HG02943 (cell line): ENCODE measurements around the gene ATM.
"Not testable (repeated sequence)": the region's sequence is repeated elsewhere in the genome, so short reads cannot be mapped to it uniquely, and the experiment has no call there.

ENCODE experiments used
- ATAC-seq: cut with Tn5 transposase; IDR thresholded peaks from one replicate; pipeline ENCODE4 v1.9.1; 2021; ENCODE audit warnings: mild to moderate bottlenecking, low read depth, moderate library complexity; ENCODE audit not compliant: unreplicated experiment

The ATM gene

GRCh38 chr11:108278954-108279353 is 56.1 kb downstream of the ATM start:
- ATAC-seq = no peak

DNA sequence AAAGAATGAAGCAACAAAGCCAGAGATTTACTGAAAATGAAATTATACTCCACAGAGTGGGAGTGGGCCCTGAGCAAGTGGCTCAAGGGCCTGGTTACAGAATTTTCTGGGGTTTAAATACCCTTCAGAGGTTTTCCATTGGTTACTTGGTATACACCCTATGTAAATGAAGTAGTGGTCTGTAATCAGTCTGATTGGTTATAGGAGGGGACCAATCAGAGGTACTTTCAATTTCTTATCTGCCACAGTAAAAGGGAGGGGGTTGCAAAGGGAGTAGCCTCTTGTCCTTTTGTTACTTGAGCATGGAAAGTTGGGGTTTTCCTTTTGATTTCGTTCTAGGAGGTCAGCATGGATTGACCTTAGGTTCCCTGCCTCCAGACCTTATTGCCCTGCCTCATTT is 63.5 kb downstream of the ATM start:
- ATAC-seq = no peak

GRCh38 chr11:108286956-108287355 is 64.1 kb downstream of the ATM start:
- no peak for ATAC-seq

- ATAC-seq = not testable (repeated sequence)
These were observed 66.2 kb downstream of the ATM start for GRCh38 chr11:108289066-108289465.

- ATAC-seq = no peak
These were observed 66.8 kb downstream of the ATM start for GRCh38 chr11:108289699-108290098.

DNA sequence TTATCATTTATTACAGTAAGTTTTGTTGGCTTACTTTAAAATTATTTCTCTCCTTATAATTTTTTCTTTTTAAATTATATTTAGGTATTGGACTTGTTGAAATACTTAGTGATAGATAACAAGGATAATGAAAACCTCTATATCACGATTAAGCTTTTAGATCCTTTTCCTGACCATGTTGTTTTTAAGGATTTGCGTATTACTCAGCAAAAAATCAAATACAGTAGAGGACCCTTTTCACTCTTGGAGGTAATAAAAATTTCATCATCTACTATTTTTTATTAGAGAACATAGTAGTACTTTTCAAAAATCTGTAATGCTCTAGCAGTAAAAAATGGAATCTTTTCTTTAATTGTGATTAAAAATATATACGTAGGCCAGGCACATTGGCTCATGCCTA is 70.4 kb downstream of the ATM start:
- no peak for ATAC-seq

- peak; percentile 79 for ATAC-seq
These were observed 79.4 kb downstream of the ATM start for GRCh38 chr11:108302121-108302785.

DNA sequence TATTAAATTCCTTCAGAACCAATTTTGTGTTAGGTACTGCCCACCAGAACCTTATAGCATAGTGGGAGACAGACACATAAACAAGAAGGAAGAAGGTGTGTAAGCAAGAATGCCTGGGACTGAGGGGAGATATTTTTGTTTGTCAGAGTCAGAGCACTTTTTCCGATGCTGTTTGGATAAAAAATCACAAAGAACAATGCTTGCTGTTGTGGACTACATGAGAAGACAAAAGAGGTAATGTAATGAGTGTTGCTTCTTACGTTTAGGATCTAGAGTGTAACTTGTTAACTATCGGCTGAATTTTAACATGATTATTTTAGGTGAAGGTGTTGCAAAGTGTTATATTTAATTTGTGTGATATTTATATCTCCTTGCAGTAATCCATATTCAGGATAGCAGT is 84.9 kb downstream of the ATM start:
- no peak for ATAC-seq

GRCh38 chr11:108313444-108313843 is 90.6 kb downstream of the ATM start:
- ATAC-seq = no peak

DNA sequence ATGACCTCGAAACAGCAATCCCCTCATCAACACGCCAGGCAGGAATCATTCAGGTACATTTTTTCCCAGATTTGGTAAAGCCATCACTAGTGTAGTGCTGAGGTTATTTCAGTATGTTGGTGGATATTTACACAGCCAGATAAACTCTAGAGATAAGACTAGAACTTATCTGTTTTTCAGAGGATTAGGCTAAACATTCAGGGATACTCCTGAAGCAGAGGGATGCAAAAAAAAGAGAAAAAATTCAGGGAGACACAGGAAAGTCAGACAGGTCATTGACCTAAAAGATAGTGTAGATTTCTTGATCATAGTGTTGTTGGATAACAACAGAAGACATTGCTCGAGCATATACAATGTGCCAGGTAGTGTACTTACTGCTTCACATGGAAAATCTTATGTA is 93.2 kb downstream of the ATM start:
- no peak for ATAC-seq

GRCh38 chr11:108319541-108320145 is 96.8 kb downstream of the ATM start:
- ATAC-seq = no peak

DNA sequence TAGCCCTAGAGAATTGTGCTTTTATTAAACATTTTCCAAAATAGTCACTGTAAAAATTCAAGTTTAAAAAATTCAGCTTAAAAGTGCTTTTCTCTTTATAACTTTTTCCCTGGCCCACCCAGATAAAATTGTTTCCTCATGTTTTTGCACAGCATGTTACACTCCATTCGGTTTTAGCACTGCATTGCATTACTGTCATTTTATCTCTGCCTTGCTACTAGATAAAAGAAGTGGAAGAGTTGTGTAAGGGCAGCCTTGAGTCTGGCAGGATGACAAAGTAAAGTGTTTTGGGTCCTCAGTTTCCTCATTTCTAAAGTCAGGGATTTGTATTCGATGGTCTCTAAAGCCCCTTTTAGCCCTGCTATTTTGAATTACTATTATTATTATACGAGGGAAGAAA is 99.8 kb downstream of the ATM start:
- no peak for ATAC-seq

DNA sequence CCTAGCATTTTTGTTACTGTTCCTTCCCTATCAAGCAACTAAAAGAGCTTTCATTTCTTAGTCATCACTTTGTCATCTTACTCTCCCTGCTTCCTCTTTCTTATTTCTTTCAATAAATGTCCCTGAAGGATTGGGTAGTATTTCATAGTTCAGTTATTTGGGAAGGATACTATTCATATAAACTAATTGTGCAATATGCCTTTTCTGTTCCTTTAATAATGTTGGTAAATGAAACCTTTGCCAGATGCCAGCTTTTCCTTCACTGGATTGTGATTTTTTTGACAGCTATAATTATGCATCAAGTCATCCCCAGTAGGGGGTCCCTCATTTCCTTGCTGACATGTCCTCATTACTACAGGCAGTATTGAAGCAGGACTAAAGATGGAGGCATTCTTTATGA is 101.7 kb downstream of the ATM start:
- ATAC-seq = no peak

GRCh38 chr11:108333403-108333899 is 110.6 kb downstream of the ATM start:
- ATAC-seq = no peak

GRCh38 chr11:108338750-108339149 is 115.9 kb downstream of the ATM start:
- ATAC-seq = no peak

- no peak for ATAC-seq
These were observed 118.1 kb downstream of the ATM start for GRCh38 chr11:108340973-108341372.

DNA sequence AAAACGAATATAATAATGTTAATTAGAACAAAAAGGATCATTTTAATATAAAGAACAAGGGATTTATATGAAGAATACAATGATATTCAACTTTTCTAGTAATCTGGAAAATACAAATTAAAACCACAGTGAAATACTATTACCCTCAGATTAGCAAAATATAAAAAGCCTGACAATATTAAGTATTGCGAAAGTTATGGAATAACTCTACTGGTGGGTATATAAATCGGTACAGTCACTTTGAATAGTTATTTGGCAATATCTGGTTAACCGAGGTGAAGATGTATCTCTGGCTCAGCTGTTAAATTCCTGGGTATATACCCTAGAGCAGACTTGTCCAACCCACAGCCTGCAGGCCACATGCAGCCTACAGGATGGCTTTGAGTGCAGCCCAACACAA is 118.8 kb downstream of the ATM start:
- ATAC-seq = no peak

DNA sequence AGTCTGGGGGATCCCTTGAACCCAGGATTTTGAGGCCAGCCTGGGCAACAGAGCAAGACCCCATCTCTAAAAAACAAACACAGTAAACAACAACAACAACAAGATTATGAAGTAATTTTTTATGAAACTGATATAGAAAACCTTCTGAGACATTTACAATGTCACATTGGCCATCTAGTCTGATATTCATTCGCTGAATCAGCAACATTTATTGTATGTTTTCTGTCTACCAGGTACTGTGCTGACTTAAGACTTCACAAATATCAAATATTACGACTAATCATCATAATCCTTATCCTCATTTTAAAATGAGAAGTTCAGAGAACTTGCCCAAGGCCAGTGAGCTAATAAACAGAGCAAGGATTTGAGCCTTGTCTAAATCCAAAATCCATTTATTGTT is 120.8 kb downstream of the ATM start:
- no peak for ATAC-seq

DNA sequence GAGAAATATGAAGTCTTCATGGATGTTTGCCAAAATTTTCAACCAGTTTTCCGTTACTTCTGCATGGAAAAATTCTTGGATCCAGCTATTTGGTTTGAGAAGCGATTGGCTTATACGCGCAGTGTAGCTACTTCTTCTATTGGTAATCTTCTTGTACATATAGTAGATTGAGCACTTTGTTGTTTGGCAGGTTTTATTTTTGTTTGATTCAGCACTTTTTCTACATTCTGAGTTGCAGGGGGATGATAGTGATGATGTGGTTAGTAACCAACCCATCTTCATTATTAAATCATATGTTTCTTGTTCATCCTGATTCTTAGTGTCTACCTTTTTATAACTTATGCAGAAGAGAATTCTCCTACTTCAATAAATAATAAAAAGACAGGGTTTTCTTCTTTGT is 122.9 kb downstream of the ATM start:
- no peak for ATAC-seq

GRCh38 chr11:108346451-108346850 is 123.6 kb downstream of the ATM start:
- ATAC-seq = no peak

DNA sequence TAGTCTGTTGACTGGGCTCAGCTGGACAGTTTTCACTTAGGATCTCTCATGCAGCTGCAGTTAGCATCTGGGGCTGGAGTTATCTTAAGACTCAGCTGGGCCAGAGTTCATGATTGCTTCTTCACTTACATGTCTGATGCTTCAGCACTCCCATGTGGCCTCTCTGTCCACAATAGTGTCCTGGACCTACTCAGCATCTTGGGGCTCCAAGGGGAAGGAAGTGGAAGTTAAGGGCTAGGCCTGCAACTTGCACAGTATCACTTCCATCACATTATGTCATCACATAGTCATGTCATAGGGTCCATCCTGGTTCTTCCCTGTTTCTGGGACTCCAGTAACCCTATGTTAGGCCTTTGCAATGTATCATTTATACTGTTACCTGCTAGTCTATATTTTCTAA is 128.6 kb downstream of the ATM start:
- no peak for ATAC-seq

DNA sequence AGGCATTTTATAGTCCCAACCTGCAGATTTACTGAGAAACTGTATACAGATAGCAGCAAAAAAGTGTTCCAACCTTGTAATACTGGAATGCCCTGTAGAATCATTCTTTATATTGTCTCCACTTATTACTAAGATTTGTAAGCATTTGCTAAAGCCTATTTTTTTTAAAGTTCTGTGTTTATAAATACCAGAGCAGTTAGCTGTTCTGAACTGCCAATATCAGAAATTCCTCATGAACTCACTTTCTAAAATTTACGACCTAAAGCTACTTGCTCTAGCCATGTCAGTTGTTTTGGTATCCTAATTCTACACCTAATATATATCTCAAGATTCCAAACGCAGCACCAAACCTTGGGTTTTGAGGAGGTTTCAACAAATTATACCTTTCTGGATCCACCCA is 141.3 kb downstream of the ATM start:
- no peak for ATAC-seq
